GM12878 (cell line): ENCODE data around the gene TPI1. TPM values are rescaled to one million over a fixed set of nuclear protein-coding genes. Genes with fewer than 3 reads are reported as not detected.

Source experiments
- CBX5 ChIP-seq: sonication (generic); IDR thresholded peaks from 2 replicates; pipeline ENCODE4 v1.6.1; 2016; ENCODE audit warnings: low read depth, moderate library complexity, mild to moderate bottlenecking, inconsistent platforms
- CHD4 ChIP-seq: fragments of 200-600 bp; sonication (generic); IDR thresholded peaks from 2 replicates; pipeline ENCODE4 v1.6.1; 2016; ENCODE audit warnings: mild to moderate bottlenecking
- CTCF ChIP-seq, 3 experiments: IDR thresholded peaks in 2 of 3; conservative IDR thresholded peaks in 1 of 3; 2 replicates each; pipeline ENCODE4 v1.5.1; 2011; ENCODE audit warnings: low read depth in 3 of 3, low read length in 3 of 3, mild to moderate bottlenecking in 3 of 3, control low read depth in 2 of 3, moderate library complexity in 2 of 3, inconsistent platforms in 1 of 3, mixed read lengths in 1 of 3; ENCODE audit not compliant: control insufficient read depth in 2 of 3, insufficient read depth in 1 of 3; ENCODE audit errors: extremely low read depth in 1 of 3
- E2F8 ChIP-seq: fragments of 450-650 bp; IDR thresholded peaks from 2 replicates; pipeline ENCODE4 v1.6.1; 2018; ENCODE audit warnings: mild to moderate bottlenecking, low read depth, moderate library complexity; ENCODE audit not compliant: partially characterized antibody
- EP300 ChIP-seq, 2 experiments: fragments of 150-350 bp in 1 of 2; IDR thresholded peaks; 2 replicates each; pipeline ENCODE4 v1.6.1; 2011 to 2012; ENCODE audit warnings: low read depth in 2 of 2, low read length in 2 of 2, borderline replicate concordance in 1 of 2, improper control_type of control experiment in 1 of 2, inconsistent platforms in 1 of 2; ENCODE audit not compliant: control insufficient read depth in 1 of 2
- POLR2AphosphoS2 ChIP-seq: IDR thresholded peaks from 2 replicates; pipeline ENCODE4 v1.6.1; 2011; ENCODE audit warnings: low read depth, mild to moderate bottlenecking, low read length, improper control_type of control experiment, moderate library complexity
- POU2F2 ChIP-seq: IDR thresholded peaks from 3 replicates; pipeline ENCODE4 v1.6.1; 2011; ENCODE audit warnings: low read depth, mild to moderate bottlenecking, low read length, borderline replicate concordance
- RB1 ChIP-seq: fragments of 450-650 bp; formaldehyde crosslinking; IDR thresholded peaks from 2 replicates; pipeline ENCODE4 v1.6.1; 2017; ENCODE audit warnings: mild to moderate bottlenecking, borderline replicate concordance
- SMC3 ChIP-seq: IDR thresholded peaks from 2 replicates; pipeline ENCODE4 v1.6.1; 2011; ENCODE audit warnings: low read length, improper control_type of control experiment, borderline replicate concordance
- STAT1 ChIP-seq: fragments of 450-650 bp; conservative IDR thresholded peaks from 2 replicates; pipeline ENCODE4 v1.6.1; 2014; ENCODE audit warnings: antibody characterized with exemption, mild to moderate bottlenecking
- STAT3 ChIP-seq: IDR thresholded peaks from 2 replicates; pipeline ENCODE4 v1.6.1; 2011; ENCODE audit warnings: low read depth, low read length, improper control_type of control experiment
- ZNF622 ChIP-seq: fragments of 450-650 bp; IDR thresholded peaks from 2 replicates; pipeline ENCODE4 v1.6.1; 2017; ENCODE audit warnings: mild to moderate bottlenecking, inconsistent platforms
- polyA plus RNA-seq, 11 experiments: library from polyadenylated mRNA; depleted of rRNA in 4 of 11; unstranded in 6 of 11; stranded (reverse) in 5 of 11; fragments of >200 nt; fragmentation: Nextera tagmentation in 4 of 11; fragmentation: Illumina TruSeq in 1 of 11; extraction: Ambion mirVana in 4 of 11; extraction: Trizol in 1 of 11; gene quantifications; 1 replicate in 1 of 11; 2 replicates in 10 of 11; pipeline versions ENCODE4 v1.2.1 to v1.2.3, GENCODE V29; 2011 to 2016; ENCODE audit warnings: inconsistent platforms in 2 of 11, missing spikeins in 2 of 11, low read depth in 1 of 11
- total RNA-seq, 4 experiments: library from RNA; depleted of rRNA in 3 of 4; stranded (reverse); fragments of >200 nt in 3 of 4; fragmentation: Illumina TruSeq in 1 of 4; extraction: Trizol in 1 of 4; gene quantifications; 2 replicates each; pipeline versions ENCODE4 v1.2.1 to v1.2.3, GENCODE V29; 2013 to 2021
- TF ChIP-seq, protein P1 (sequence below): fragments of 450-650 bp; formaldehyde crosslinking; IDR thresholded peaks from 2 replicates; pipeline ENCODE4 v1.5.0; 2022; ENCODE audit warnings: mild to moderate bottlenecking, missing genetic modification characterization
- TF ChIP-seq, protein P2 (sequence below): fragments of 450-650 bp; IDR thresholded peaks from 2 replicates; pipeline ENCODE4 v1.6.1; 2017; ENCODE audit warnings: mild to moderate bottlenecking, moderate library complexity
- TF ChIP-seq, protein P3 (sequence below): IDR thresholded peaks from 2 replicates; pipeline ENCODE4 v1.6.1; 2012; ENCODE audit warnings: low read depth, low read length, improper control_type of control experiment

The TPI1 gene
- total and polyA plus RNA-seq, 10 of the 15 experiments (the other 5 are each of a cell fraction or from before 2014, with no cell fraction given) = 916 to 7,349 (median 1,677) TPM

- TF ChIP-seq, protein P1, sequence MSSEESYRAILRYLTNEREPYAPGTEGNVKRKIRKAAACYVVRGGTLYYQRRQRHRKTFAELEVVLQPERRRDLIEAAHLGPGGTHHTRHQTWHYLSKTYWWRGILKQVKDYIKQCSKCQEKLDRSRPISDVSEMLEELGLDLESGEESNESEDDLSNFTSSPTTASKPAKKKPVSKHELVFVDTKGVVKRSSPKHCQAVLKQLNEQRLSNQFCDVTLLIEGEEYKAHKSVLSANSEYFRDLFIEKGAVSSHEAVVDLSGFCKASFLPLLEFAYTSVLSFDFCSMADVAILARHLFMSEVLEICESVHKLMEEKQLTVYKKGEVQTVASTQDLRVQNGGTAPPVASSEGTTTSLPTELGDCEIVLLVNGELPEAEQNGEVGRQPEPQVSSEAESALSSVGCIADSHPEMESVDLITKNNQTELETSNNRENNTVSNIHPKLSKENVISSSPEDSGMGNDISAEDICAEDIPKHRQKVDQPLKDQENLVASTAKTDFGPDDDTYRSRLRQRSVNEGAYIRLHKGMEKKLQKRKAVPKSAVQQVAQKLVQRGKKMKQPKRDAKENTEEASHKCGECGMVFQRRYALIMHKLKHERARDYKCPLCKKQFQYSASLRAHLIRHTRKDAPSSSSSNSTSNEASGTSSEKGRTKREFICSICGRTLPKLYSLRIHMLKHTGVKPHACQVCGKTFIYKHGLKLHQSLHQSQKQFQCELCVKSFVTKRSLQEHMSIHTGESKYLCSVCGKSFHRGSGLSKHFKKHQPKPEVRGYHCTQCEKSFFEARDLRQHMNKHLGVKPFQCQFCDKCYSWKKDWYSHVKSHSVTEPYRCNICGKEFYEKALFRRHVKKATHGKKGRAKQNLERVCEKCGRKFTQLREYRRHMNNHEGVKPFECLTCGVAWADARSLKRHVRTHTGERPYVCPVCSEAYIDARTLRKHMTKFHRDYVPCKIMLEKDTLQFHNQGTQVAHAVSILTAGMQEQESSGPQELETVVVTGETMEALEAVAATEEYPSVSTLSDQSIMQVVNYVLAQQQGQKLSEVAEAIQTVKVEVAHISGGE = no peak
- TF ChIP-seq POU2F2 (peak; percentile 80; the same call in 1 of the 3 replicates), STAT1 (no peak), SMC3 (no peak), CHD4 (no peak), E2F8 (peak; percentile 77), ZNF622 (no peak), POLR2AphosphoS2 (peak; percentile 77), STAT3 (no peak), CTCF (IDR thresholded peaks at IDR 0.05 in 2 of 3, conservative IDR thresholded peaks at IDR 0.05 in 1 of 3; ENCODE audit: control insufficient read depth in 2 of 3, extremely low read depth in 1 of 3, insufficient read depth in 1 of 3, low read depth in 3 of 3, low read length in 3 of 3) (no peak), CBX5 (no peak), RB1 (no peak), EP300 (IDR thresholded peaks at IDR 0.05; ENCODE audit: borderline replicate concordance in 1 of 2, control insufficient read depth in 1 of 2, low read depth in 2 of 2, low read length in 2 of 2) (no peak)
- TF ChIP-seq, protein P2, sequence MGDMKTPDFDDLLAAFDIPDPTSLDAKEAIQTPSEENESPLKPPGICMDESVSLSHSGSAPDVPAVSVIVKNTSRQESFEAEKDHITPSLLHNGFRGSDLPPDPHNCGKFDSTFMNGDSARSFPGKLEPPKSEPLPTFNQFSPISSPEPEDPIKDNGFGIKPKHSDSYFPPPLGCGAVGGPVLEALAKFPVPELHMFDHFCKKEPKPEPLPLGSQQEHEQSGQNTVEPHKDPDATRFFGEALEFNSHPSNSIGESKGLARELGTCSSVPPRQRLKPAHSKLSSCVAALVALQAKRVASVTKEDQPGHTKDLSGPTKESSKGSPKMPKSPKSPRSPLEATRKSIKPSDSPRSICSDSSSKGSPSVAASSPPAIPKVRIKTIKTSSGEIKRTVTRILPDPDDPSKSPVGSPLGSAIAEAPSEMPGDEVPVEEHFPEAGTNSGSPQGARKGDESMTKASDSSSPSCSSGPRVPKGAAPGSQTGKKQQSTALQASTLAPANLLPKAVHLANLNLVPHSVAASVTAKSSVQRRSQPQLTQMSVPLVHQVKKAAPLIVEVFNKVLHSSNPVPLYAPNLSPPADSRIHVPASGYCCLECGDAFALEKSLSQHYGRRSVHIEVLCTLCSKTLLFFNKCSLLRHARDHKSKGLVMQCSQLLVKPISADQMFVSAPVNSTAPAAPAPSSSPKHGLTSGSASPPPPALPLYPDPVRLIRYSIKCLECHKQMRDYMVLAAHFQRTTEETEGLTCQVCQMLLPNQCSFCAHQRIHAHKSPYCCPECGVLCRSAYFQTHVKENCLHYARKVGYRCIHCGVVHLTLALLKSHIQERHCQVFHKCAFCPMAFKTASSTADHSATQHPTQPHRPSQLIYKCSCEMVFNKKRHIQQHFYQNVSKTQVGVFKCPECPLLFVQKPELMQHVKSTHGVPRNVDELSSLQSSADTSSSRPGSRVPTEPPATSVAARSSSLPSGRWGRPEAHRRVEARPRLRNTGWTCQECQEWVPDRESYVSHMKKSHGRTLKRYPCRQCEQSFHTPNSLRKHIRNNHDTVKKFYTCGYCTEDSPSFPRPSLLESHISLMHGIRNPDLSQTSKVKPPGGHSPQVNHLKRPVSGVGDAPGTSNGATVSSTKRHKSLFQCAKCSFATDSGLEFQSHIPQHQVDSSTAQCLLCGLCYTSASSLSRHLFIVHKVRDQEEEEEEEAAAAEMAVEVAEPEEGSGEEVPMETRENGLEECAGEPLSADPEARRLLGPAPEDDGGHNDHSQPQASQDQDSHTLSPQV = no peak
- TF ChIP-seq, protein P3, sequence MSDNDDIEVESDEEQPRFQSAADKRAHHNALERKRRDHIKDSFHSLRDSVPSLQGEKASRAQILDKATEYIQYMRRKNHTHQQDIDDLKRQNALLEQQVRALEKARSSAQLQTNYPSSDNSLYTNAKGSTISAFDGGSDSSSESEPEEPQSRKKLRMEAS = 0 out of 2 replicates have a peak, but pooled peaks have one; percentile 44
Measured at GRCh38 chr12:6851153-6851920, 16.0 kb upstream of the TPI1 start, which contains the start of gene CDCA3 (continued).
